CD4-positive, alpha-beta memory T cell (primary cell): Measurements from ENCODE around the gene IKBKE. TPM values are rescaled to one million over a fixed set of nuclear protein-coding genes. Genes with fewer than 3 reads are reported as not detected.

Source experiments
- CTCF ChIA-PET: fragments of 350-600 bp; sonication (Branson Sonifier 250); formaldehyde crosslinking; loops from one replicate; lab custom pipeline; 2021; ENCODE audit warnings: inconsistent platforms; ENCODE audit not compliant: partially characterized antibody; lab: Charles Lee
- POLR2A ChIA-PET: fragments of 350-600 bp; sonication (Branson Sonifier 250); formaldehyde crosslinking; loops from one replicate; lab custom pipeline; 2021; ENCODE audit not compliant: partially characterized antibody; lab: Charles Lee
- DNase-seq, 5 donors: peaks; one replicate each; pipeline versions ENCODE4 v3.0.0 to v3.0.0-alpha.2; 2020 to 2022; ENCODE audit warnings: mixed read lengths in 1 of 5
- H3K27ac ChIP-seq: one replicate; pipeline ENCODE4 v1.7.0; 2013; ENCODE audit warnings: low read depth, low read length
- H3K27me3 ChIP-seq: 2 replicates; pipeline ENCODE4 v1.7.0; 2013; ENCODE audit warnings: mild to moderate bottlenecking, low read length, moderate library complexity; ENCODE audit not compliant: insufficient read depth
- H3K36me3 ChIP-seq: 2 replicates; pipeline ENCODE4 v1.7.0; 2013; ENCODE audit warnings: mild to moderate bottlenecking, low read length, moderate library complexity; ENCODE audit not compliant: insufficient read depth
- H3K4me1 ChIP-seq: 2 replicates; pipeline ENCODE4 v1.7.0; 2013; ENCODE audit warnings: mild to moderate bottlenecking, low read length, moderate library complexity; ENCODE audit not compliant: insufficient read depth
- H3K4me3 ChIP-seq, 2 donors: one replicate each; pipeline ENCODE4 v1.7.0; 2013; ENCODE audit warnings: low read length in 2 of 2, mild to moderate bottlenecking in 1 of 2
- H3K9me3 ChIP-seq, 2 donors: one replicate each; pipeline ENCODE4 v1.7.0; 2013; ENCODE audit warnings: low read length in 2 of 2, control low read depth in 1 of 2; ENCODE audit not compliant: control insufficient read depth in 1 of 2
- H3K27ac Mint-ChIP-seq, 7 donors: one replicate each; pipeline ENCODE4 v1.8.0; 2020 to 2021; ENCODE audit warnings: mixed read lengths in 7 of 7, mild to moderate bottlenecking in 6 of 7, inconsistent platforms in 3 of 7, moderate library complexity in 3 of 7
- H3K27me3 Mint-ChIP-seq, 2 donors: one replicate each; pipeline ENCODE4 v1.8.0; 2020 to 2021; ENCODE audit warnings: mixed read lengths in 2 of 2
- H3K36me3 Mint-ChIP-seq, 2 donors: one replicate each; pipeline ENCODE4 v1.8.0; 2020 to 2021; ENCODE audit warnings: mixed read lengths in 2 of 2, inconsistent platforms in 1 of 2, mild to moderate bottlenecking in 1 of 2
- H3K4me1 Mint-ChIP-seq, 4 donors: one replicate each; pipeline ENCODE4 v1.8.0; 2020 to 2021; ENCODE audit warnings: mixed read lengths in 4 of 4, mild to moderate bottlenecking in 1 of 4
- H3K4me3 Mint-ChIP-seq, 8 donors: one replicate each; pipeline ENCODE4 v1.8.0; 2020 to 2021; ENCODE audit warnings: mixed read lengths in 8 of 8, mild to moderate bottlenecking in 7 of 8, moderate library complexity in 6 of 8, inconsistent platforms in 3 of 8
- H3K9me3 Mint-ChIP-seq, 8 donors: one replicate each; pipeline ENCODE4 v1.8.0; 2020 to 2021; ENCODE audit warnings: mixed read lengths in 8 of 8, mild to moderate bottlenecking in 5 of 8, inconsistent platforms in 3 of 8, moderate library complexity in 1 of 8
- intact Hi-C: fragments of 100-400 bp; cut with micrococcal nuclease; formaldehyde crosslinking; loops from one replicate; pipeline ENCODE4 v1.15.1; 2023
- polyA plus RNA-seq, 2 donors: library from polyadenylated mRNA; unstranded; fragments of 300-500 nt; fragmentation: Illumina TruSeq; gene quantifications; one replicate each; pipeline ENCODE4 v1.2.3, GENCODE V29; 2021
- total RNA-seq, 2 experiments: library from RNA; stranded (reverse); gene quantifications; one replicate each; pipeline ENCODE4 v1.2.3, GENCODE V29; 2021

The IKBKE gene
- total and polyA plus RNA-seq, 4 experiments from 2014 or later, result 46.8 to 92.3 (median 69.0) TPM

DNA sequence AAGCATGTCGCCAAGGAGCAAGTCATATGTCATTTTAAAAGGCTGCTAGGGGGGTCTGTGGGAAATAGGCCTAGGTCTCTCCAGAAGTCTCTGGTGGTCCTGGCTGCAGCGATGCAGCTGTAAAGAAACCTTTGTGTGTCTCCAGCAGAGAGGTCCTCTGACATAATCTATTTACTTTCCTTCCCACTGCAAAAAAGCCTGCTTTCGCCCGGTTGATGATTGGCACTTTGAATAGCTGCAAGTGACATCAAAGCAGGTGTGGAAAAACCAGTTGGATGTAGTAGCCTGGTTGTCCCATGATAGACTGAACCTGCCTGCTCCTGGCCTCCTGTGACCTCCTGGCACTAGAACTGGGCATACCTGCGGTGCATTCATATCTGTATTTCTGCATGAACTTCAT lies 50.9 kb downstream of the IKBKE start:
- intact Hi-C loops, result no loop called here
- POLR2A ChIA-PET, result no interaction called here
- Mint-ChIP-seq H3K9me3 (no peaks in the 10 kb centered on the region), H3K36me3 (no peaks in the 10 kb centered on the region), H3K4me3 (no peak overlapping the region), H3K4me1 (peaks cover 0 to 4% (median under 1%) of the 10 kb centered on the region in 4 donors), H3K27me3 (no peaks in the 10 kb centered on the region), H3K27ac (peak overlapping the region in 1 of 7 donors; percentile 57)
- CTCF ChIA-PET, result interaction anchor here (0.7 to 0.9 kb wide), 2 partner anchors 24 to 86 kb away, joined by 3 read pairs; no protein-coding TSS in a partner anchor
- Histone ChIP-seq H3K4me1 (no peaks in the 10 kb centered on the region), H3K4me3 (no peak overlapping the region), H3K27ac (no peak overlapping the region), H3K36me3 (no peaks in the 10 kb centered on the region), H3K27me3 (no peaks in the 10 kb centered on the region), H3K9me3 (no peaks in the 10 kb centered on the region)
- no peak for DNase-seq

DNA sequence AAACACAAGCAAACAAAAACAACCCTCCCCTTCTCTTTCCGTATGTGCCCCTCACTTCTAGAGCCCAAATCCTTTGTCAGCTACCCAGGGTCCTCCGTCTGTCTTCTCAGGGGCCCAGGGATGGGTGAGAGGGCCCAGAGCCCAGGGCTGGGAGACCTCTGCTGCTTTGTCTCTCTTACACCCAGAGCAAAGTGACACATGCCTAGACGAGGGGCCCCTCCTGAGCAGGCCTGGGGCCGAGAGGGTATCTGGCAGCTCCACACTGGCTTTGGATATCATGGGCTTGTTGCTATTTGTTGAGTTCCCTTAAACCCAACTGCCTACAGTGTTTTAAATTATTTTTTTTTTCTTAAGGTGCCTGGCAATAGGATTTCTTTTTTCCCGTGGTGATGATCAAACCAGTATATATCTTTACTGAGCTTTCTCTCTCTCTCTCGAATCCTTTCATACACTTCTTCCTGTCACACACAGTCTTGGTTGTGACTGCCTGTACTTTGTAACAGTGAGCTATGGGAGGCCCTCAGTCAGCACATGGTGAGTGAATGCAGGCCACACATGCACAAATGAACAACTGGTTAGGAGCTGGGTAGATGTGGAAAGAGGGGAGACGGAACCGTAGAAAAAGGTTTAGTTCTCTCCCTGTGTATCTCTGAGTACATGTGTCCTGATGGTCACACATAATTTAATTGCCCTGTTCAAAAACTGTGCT lies 51.6 kb downstream of the IKBKE start:
- no peak overlapping the region for H3K27ac Mint-ChIP-seq
- intact Hi-C loops, result no loop called here

GRCh38 chr1:206524739-206525364 lies 54.6 kb downstream of the IKBKE start:
- H3K4me3 ChIP-seq, result no peak overlapping the region
- ChIA-PET CTCF (interaction anchor here (0.8 kb wide), 1 partner anchor 11 kb away, joined by 4 read pairs; no protein-coding TSS in a partner anchor), POLR2A (no interaction called here)
- DNase-seq, result no peak
- intact Hi-C loops, result no loop called here
- no peaks in the 10 kb centered on the region for H3K36me3 ChIP-seq
- H3K36me3 Mint-ChIP-seq, result no peaks in the 10 kb centered on the region
- H3K4me3 Mint-ChIP-seq, result no peak overlapping the region
- no peaks in the 10 kb centered on the region for H3K4me1 ChIP-seq
- H3K27me3 Mint-ChIP-seq, result no peaks in the 10 kb centered on the region
- no peaks in the 10 kb centered on the region for H3K27me3 ChIP-seq
- peak overlapping the region in 1 of 7 donors; percentile 42 for H3K27ac Mint-ChIP-seq
- no peak overlapping the region for H3K27ac ChIP-seq
- no peaks in the 10 kb centered on the region for H3K9me3 ChIP-seq
- H3K4me1 Mint-ChIP-seq, result peaks cover 0 to 4% (median under 1%) of the 10 kb centered on the region in 4 donors
- no peaks in the 10 kb centered on the region for H3K9me3 Mint-ChIP-seq

More for the DNA sequence above, 51.6 kb downstream of the IKBKE start:
- no peak for DNase-seq
- Histone ChIP-seq H3K4me1 (no peaks in the 10 kb centered on the region), H3K36me3 (no peaks in the 10 kb centered on the region), H3K4me3 (no peak overlapping the region), H3K27me3 (no peaks in the 10 kb centered on the region), H3K27ac (no peak overlapping the region), H3K9me3 (no peaks in the 10 kb centered on the region)
- Mint-ChIP-seq H3K27me3 (no peaks in the 10 kb centered on the region), H3K9me3 (no peaks in the 10 kb centered on the region), H3K4me1 (peaks cover 0 to 4% (median under 1%) of the 10 kb centered on the region in 4 donors), H3K36me3 (no peaks in the 10 kb centered on the region), H3K4me3 (no peak overlapping the region)
- ChIA-PET CTCF (interaction anchor here (0.7 to 1.5 kb wide), 3 partner anchors 23 to 85 kb away, joined by 3 to 4 read pairs (median 3); no protein-coding TSS in a partner anchor), POLR2A (no interaction called here)

DNA sequence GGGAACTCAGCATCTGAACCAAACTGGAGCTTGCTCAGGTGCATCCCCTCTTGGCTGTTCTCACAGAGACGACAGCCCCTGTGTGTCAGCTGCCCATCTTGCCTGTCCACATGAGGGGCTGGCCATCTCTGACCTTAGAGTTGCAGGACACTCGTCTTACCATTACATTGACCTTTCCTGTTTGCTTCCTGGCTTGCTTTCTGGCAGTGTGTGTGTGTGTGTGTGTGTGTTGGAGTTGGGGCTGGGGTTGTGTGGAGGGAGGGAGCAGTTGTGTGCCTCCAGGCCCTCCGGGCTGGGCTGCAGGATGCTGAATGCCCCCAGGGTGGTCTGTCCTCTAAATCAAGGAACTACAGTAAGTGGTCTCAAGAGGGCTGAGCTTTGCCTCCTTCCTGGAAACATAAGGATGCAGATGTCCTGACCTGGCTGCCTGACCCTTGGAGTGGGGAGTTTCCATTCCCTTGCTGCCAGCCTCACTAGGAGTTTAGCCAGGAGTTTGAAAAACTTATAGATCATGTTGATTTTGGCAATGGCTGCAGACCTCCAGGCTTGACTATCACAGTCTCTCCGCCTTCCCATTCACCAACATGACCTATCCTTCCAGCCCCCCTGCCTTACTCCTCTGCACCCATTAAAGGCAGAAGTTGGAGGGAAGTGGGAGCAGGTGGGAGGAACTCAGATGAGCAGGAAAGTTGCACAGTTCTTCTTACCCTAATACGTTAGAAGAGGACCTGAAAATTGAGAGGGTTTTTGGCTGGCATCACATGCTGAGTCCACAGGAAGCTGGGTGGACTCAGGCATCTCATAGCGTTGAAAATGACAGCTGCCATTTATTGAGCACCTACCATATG lies 56.0 kb downstream of the IKBKE start:
- no peak overlapping the region for H3K27ac Mint-ChIP-seq
- H3K9me3 ChIP-seq, result no peaks in the 10 kb centered on the region
- ChIA-PET CTCF (interaction anchor here (1.4 kb wide), 1 partner anchor 19 kb away, joined by 3 read pairs; no protein-coding TSS in a partner anchor), POLR2A (no interaction called here)
- intact Hi-C loops, result no loop called here
- H3K4me1 ChIP-seq, result no peaks in the 10 kb centered on the region
- no peaks in the 10 kb centered on the region for H3K27me3 ChIP-seq
- H3K27me3 Mint-ChIP-seq, result no peaks in the 10 kb centered on the region
- DNase-seq, result no peak
- H3K36me3 Mint-ChIP-seq, result no peaks in the 10 kb centered on the region
- no peak overlapping the region for H3K27ac ChIP-seq
- H3K36me3 ChIP-seq, result no peaks in the 10 kb centered on the region
- H3K4me1 Mint-ChIP-seq, result peaks cover 0 to 4% (median under 1%) of the 10 kb centered on the region in 4 donors
- H3K9me3 Mint-ChIP-seq, result no peaks in the 10 kb centered on the region
- H3K4me3 ChIP-seq, result no peak overlapping the region
- H3K4me3 Mint-ChIP-seq, result no peak overlapping the region

DNA sequence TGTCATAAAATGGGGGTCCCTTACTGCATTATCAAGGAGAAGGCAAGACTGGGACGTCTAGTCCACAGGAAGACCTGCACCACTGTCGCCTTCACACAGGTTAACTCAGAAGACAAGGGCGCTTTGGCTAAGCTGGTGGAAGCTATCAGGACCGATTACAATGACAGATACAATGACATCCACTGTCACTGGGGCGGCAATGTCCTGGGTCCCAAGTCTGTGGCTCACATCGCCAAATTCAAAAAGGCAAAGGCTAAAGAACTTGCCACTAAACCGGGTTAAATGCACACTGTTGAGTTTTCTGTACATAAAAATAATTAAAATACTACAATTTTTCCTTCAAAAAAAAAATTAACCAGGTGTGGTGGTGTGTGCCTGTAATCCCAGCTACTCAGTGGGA lies 59.1 kb downstream of the IKBKE start:
- POLR2A ChIA-PET, result no interaction called here

DNA sequence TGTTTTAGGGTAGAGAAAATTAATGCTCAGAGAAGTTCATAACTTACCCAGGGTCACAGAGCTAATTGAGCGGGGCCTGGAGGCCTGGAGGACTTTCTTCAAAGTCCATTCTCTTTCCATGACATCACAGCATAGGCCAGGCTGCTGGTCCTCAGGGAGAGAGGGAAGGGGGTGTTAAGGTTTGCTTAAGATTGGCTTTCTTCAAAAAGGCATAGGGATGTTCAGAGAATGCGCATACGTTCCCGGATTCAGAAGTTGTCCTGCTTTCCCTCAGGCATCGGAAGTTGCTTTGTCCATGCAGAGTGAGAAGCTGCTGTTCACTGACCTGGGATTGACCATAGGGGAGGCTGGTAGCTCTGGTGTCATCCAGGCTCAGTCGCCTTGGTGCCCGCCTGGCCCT lies 62.1 kb downstream of the IKBKE start:
- Histone ChIP-seq H3K27me3 (no peaks in the 10 kb centered on the region), H3K36me3 (no peaks in the 10 kb centered on the region), H3K9me3 (no peaks in the 10 kb centered on the region), H3K4me1 (no peaks in the 10 kb centered on the region), H3K4me3 (no peak overlapping the region), H3K27ac (no peak overlapping the region)
- CTCF ChIA-PET, result no interaction called here
- Mint-ChIP-seq H3K27me3 (no peaks in the 10 kb centered on the region), H3K9me3 (peaks cover 0 to 2% (median 0%) of the 10 kb centered on the region in 8 donors), H3K27ac (no peak overlapping the region), H3K4me3 (no peak overlapping the region), H3K36me3 (no peaks in the 10 kb centered on the region), H3K4me1 (no peaks in the 10 kb centered on the region)
- intact Hi-C loops, result no loop called here
- no peak for DNase-seq
- POLR2A ChIA-PET, result no interaction called here

More for the DNA sequence above, 59.1 kb downstream of the IKBKE start:
- no peaks in the 10 kb centered on the region for H3K4me1 ChIP-seq
- H3K27me3 ChIP-seq, result no peaks in the 10 kb centered on the region
- no peaks in the 10 kb centered on the region for H3K9me3 ChIP-seq
- Mint-ChIP-seq H3K4me3 (no peak overlapping the region), H3K27ac (no peak overlapping the region), H3K36me3 (no peaks in the 10 kb centered on the region), H3K4me1 (peaks cover 0 to 4% (median under 1%) of the 10 kb centered on the region in 4 donors), H3K27me3 (no peaks in the 10 kb centered on the region), H3K9me3 (no peaks in the 10 kb centered on the region)
- CTCF ChIA-PET, result interaction anchor here (0.6 to 1.9 kb wide), 2 partner anchors 15 to 1333 kb away, joined by 3 to 7 read pairs; no protein-coding TSS in a partner anchor
- no peak overlapping the region for H3K4me3 ChIP-seq
- no peak for DNase-seq
- H3K27ac ChIP-seq, result no peak overlapping the region
- intact Hi-C loops, result no loop called here
- H3K36me3 ChIP-seq, result no peaks in the 10 kb centered on the region
